ENCODE measurements around the gene SPTBN1.

GRCh38 chr2:54609241-54609640 lies 153.1 kb downstream of the SPTBN1 start:
- no peak for TF ChIP-seq POLR2A (IDR thresholded peaks at IDR 0.05; ENCODE audit: extremely low read depth, insufficient read length)
- no peak for TF ChIP-seq CTCF (IDR thresholded peaks at IDR 0.05; ENCODE audit: low read depth, low read length)
